Measurements from ENCODE around the gene HIF3A. TPM values are rescaled to one million over a fixed set of nuclear protein-coding genes. Genes with fewer than 3 reads are reported as not detected.

The HIF3A gene
- total RNA-seq, 5 donors from 2014 or later (not counting 1 experiment from before 2014, with no cell fraction given): 0.13 to 0.76 (median 0.26) TPM; not detected in 2

- no peak for ATAC-seq (replicated peaks in 1 of 4)
- Mint-ChIP-seq H3K27me3 (no peaks in the 10 kb centered on the region), H3K36me3 (peaks cover 20% of the 10 kb centered on the region), H3K27ac (no peak overlapping the region), H3K4me1 (peaks cover 30 to 49% (median 32%) of the 10 kb centered on the region in 3 donors), H3K9me3 (no peaks in the 10 kb centered on the region), H3K4me3 (no peak overlapping the region)
- H3K36me3 ChIP-seq (ENCODE audit: control insufficient read depth in 2 of 2, extremely low read depth in 1 of 2, insufficient read depth in 1 of 2, low read length in 1 of 2): peaks cover 0 to 41% of the 10 kb centered on the region in 2 donors
- peaks cover 2 to 28% of the 10 kb centered on the region in 2 experiments for H3K4me1 ChIP-seq (ENCODE audit: control insufficient read depth in 1 of 2, extremely low read depth in 1 of 2, insufficient read depth in 2 of 2, low read length in 2 of 2)
- no peak overlapping the region for H3K27ac ChIP-seq (ENCODE audit: low read length)
- H3K9me3 ChIP-seq: no peaks in the 10 kb centered on the region
- no peak overlapping the region for H3K4me3 ChIP-seq (ENCODE audit: control insufficient read depth in 1 of 2, extremely low read depth in 1 of 2, low read length in 1 of 2)
- POLR2A ChIA-PET: no interaction called here
- CTCF ChIA-PET: no interaction called here
- 100% methylated on average over 3 of the region's 5 CpGs for whole genome bisulfite sequencing (ENCODE audit: insufficient coverage)
- no peaks in the 10 kb centered on the region for H3K27me3 ChIP-seq (replicated peaks in 1 of 2; ENCODE audit: control insufficient read depth in 2 of 2, extremely low read depth in 1 of 2, insufficient read depth in 2 of 2, low read length in 1 of 2)
- no peak for DNase-seq
Measured at GRCh38 chr19:46367426-46367825, 70.6 kb downstream of the HIF3A start.

GRCh38 chr19:46368116-46368515 lies 71.3 kb downstream of the HIF3A start:
- 96% methylated on average over 6 of the region's 7 CpGs for WGBS (ENCODE audit: insufficient coverage)
- no peaks in the 10 kb centered on the region for H3K9me3 ChIP-seq
- peaks cover 0 to 47% of the 10 kb centered on the region in 2 donors for H3K36me3 ChIP-seq (ENCODE audit: control insufficient read depth in 2 of 2, extremely low read depth in 1 of 2, insufficient read depth in 1 of 2, low read length in 1 of 2)
- ATAC-seq (replicated peaks in 1 of 4): no peak
- ChIA-PET POLR2A (interaction anchor here (0.6 kb wide), 2 partner anchors 15 to 300 kb away, joined by 3 to 9 read pairs; no protein-coding TSS in a partner anchor), CTCF (no interaction called here)
- Mint-ChIP-seq H3K4me1 (peaks cover 31 to 49% (median 32%) of the 10 kb centered on the region in 3 donors), H3K27ac (no peak overlapping the region), H3K27me3 (no peaks in the 10 kb centered on the region), H3K36me3 (peaks cover 20% of the 10 kb centered on the region), H3K9me3 (no peaks in the 10 kb centered on the region), H3K4me3 (no peak overlapping the region)
- no peak overlapping the region for H3K4me3 ChIP-seq (ENCODE audit: control insufficient read depth in 1 of 2, extremely low read depth in 1 of 2, low read length in 1 of 2)
- no peaks in the 10 kb centered on the region for H3K27me3 ChIP-seq (replicated peaks in 1 of 2; ENCODE audit: control insufficient read depth in 2 of 2, extremely low read depth in 1 of 2, insufficient read depth in 2 of 2, low read length in 1 of 2)
- no peak for DNase-seq
- H3K27ac ChIP-seq (ENCODE audit: low read length): no peak overlapping the region
- H3K4me1 ChIP-seq (ENCODE audit: control insufficient read depth in 1 of 2, extremely low read depth in 1 of 2, insufficient read depth in 2 of 2, low read length in 2 of 2): peaks cover 2 to 30% of the 10 kb centered on the region in 2 experiments

GRCh38 chr19:46369817-46370216 lies 73.0 kb downstream of the HIF3A start:
- ChIA-PET CTCF (no interaction called here), POLR2A (interaction anchor here in 1 of 2 donors (0.6 kb wide), 1 partner anchor 15 kb away, joined by 7 read pairs; no protein-coding TSS in a partner anchor)
- Mint-ChIP-seq H3K27me3 (no peaks in the 10 kb centered on the region), H3K27ac (no peak overlapping the region), H3K4me1 (peaks cover 25 to 39% (median 26%) of the 10 kb centered on the region in 3 donors), H3K4me3 (no peak overlapping the region), H3K9me3 (no peaks in the 10 kb centered on the region), H3K36me3 (peaks cover 14% of the 10 kb centered on the region)
- Histone ChIP-seq H3K27me3 (replicated peaks in 1 of 2; ENCODE audit: control insufficient read depth in 2 of 2, extremely low read depth in 1 of 2, insufficient read depth in 2 of 2, low read length in 1 of 2) (no peaks in the 10 kb centered on the region), H3K9me3 (no peaks in the 10 kb centered on the region), H3K36me3 (ENCODE audit: control insufficient read depth in 2 of 2, extremely low read depth in 1 of 2, insufficient read depth in 1 of 2, low read length in 1 of 2) (peaks cover 0 to 40% of the 10 kb centered on the region in 2 donors), H3K27ac (ENCODE audit: low read length) (no peak overlapping the region), H3K4me1 (ENCODE audit: control insufficient read depth in 1 of 2, extremely low read depth in 1 of 2, insufficient read depth in 2 of 2, low read length in 2 of 2) (peaks cover 0 to 37% of the 10 kb centered on the region in 2 experiments), H3K4me3 (ENCODE audit: control insufficient read depth in 1 of 2, extremely low read depth in 1 of 2, low read length in 1 of 2) (no peak overlapping the region)
- no peak for ATAC-seq (replicated peaks in 1 of 4)
- 80% methylated on average over 1 of the region's 7 CpGs for WGBS (ENCODE audit: insufficient coverage)
- DNase-seq: no peak

GRCh38 chr19:46371371-46371901 lies 74.6 kb downstream of the HIF3A start:
- Mint-ChIP-seq H3K9me3 (no peaks in the 10 kb centered on the region), H3K27ac (peak overlapping the region in 1 of 2 donors; percentile 66), H3K27me3 (no peaks in the 10 kb centered on the region), H3K36me3 (peaks cover 17% of the 10 kb centered on the region), H3K4me3 (no peak overlapping the region), H3K4me1 (peaks cover 23 to 28% (median 25%) of the 10 kb centered on the region in 3 donors)
- H3K4me3 ChIP-seq (ENCODE audit: control insufficient read depth in 1 of 2, extremely low read depth in 1 of 2, low read length in 1 of 2): no peak overlapping the region
- H3K9me3 ChIP-seq: no peaks in the 10 kb centered on the region
- POLR2A ChIA-PET: no interaction called here
- CTCF ChIA-PET: interaction anchor here in 1 of 2 donors (0.6 kb wide), 1 partner anchor 23 kb away, joined by 6 read pairs; no protein-coding TSS in a partner anchor
- DNase-seq: peak in 3 of 35 experiments; percentile 14 to 17 (median 15)
- H3K27me3 ChIP-seq (replicated peaks in 1 of 2; ENCODE audit: control insufficient read depth in 2 of 2, extremely low read depth in 1 of 2, insufficient read depth in 2 of 2, low read length in 1 of 2): no peaks in the 10 kb centered on the region
- ATAC-seq (replicated peaks in 1 of 4): peak; percentile 34 to 75 (median 51)
- H3K36me3 ChIP-seq (ENCODE audit: control insufficient read depth in 2 of 2, extremely low read depth in 1 of 2, insufficient read depth in 1 of 2, low read length in 1 of 2): peaks cover 6 to 43% of the 10 kb centered on the region in 2 donors
- H3K4me1 ChIP-seq (ENCODE audit: control insufficient read depth in 1 of 2, extremely low read depth in 1 of 2, insufficient read depth in 2 of 2, low read length in 2 of 2): peaks cover 0 to 37% of the 10 kb centered on the region in 2 experiments
- no peak overlapping the region for H3K27ac ChIP-seq (ENCODE audit: low read length)
- WGBS (ENCODE audit: insufficient coverage): 36% methylated on average over 5 of the region's 10 CpGs

GRCh38 chr19:46372901-46373490 lies 76.2 kb downstream of the HIF3A start:
- Histone ChIP-seq H3K4me3 (ENCODE audit: control insufficient read depth in 1 of 2, extremely low read depth in 1 of 2, low read length in 1 of 2) (no peak overlapping the region), H3K4me1 (ENCODE audit: control insufficient read depth in 1 of 2, extremely low read depth in 1 of 2, insufficient read depth in 2 of 2, low read length in 2 of 2) (peaks cover 0 to 33% of the 10 kb centered on the region in 2 experiments), H3K9me3 (no peaks in the 10 kb centered on the region), H3K27me3 (replicated peaks in 1 of 2; ENCODE audit: control insufficient read depth in 2 of 2, extremely low read depth in 1 of 2, insufficient read depth in 2 of 2, low read length in 1 of 2) (no peaks in the 10 kb centered on the region), H3K36me3 (ENCODE audit: control insufficient read depth in 2 of 2, extremely low read depth in 1 of 2, insufficient read depth in 1 of 2, low read length in 1 of 2) (peaks cover 6 to 42% of the 10 kb centered on the region in 2 donors), H3K27ac (ENCODE audit: low read length) (no peak overlapping the region)
- Mint-ChIP-seq H3K27ac (no peak overlapping the region), H3K9me3 (no peaks in the 10 kb centered on the region), H3K4me3 (no peak overlapping the region), H3K36me3 (peaks cover 29% of the 10 kb centered on the region), H3K4me1 (peaks cover 23 to 25% (median 23%) of the 10 kb centered on the region in 3 donors), H3K27me3 (no peaks in the 10 kb centered on the region)
- ATAC-seq (replicated peaks in 1 of 4) (no peak), DNase-seq (no peak)
- 95% methylated on average over 9 of the region's 11 CpGs for WGBS (ENCODE audit: insufficient coverage)
- ChIA-PET POLR2A (no interaction called here), CTCF (interaction anchor here in 1 of 2 donors (0.6 kb wide), 1 partner anchor 29 kb away, joined by 8 read pairs; no protein-coding TSS in a partner anchor)

- POLR2A ChIA-PET: no interaction called here
- Histone ChIP-seq H3K4me1 (ENCODE audit: control insufficient read depth in 1 of 2, extremely low read depth in 1 of 2, insufficient read depth in 2 of 2, low read length in 2 of 2) (peaks cover 0 to 31% of the 10 kb centered on the region in 2 experiments), H3K27ac (ENCODE audit: low read length) (no peak overlapping the region), H3K36me3 (ENCODE audit: control insufficient read depth in 2 of 2, extremely low read depth in 1 of 2, insufficient read depth in 1 of 2, low read length in 1 of 2) (peaks cover 6 to 43% of the 10 kb centered on the region in 2 donors), H3K27me3 (replicated peaks in 1 of 2; ENCODE audit: control insufficient read depth in 2 of 2, extremely low read depth in 1 of 2, insufficient read depth in 2 of 2, low read length in 1 of 2) (no peaks in the 10 kb centered on the region), H3K4me3 (ENCODE audit: control insufficient read depth in 1 of 2, extremely low read depth in 1 of 2, low read length in 1 of 2) (no peak overlapping the region), H3K9me3 (no peaks in the 10 kb centered on the region)
- CTCF ChIA-PET: interaction anchor here in 1 of 2 donors (0.6 kb wide), 1 partner anchor 651 kb away, joined by 3 read pairs; no protein-coding TSS in a partner anchor
- Mint-ChIP-seq H3K9me3 (no peaks in the 10 kb centered on the region), H3K36me3 (peaks cover 29% of the 10 kb centered on the region), H3K27ac (no peak overlapping the region), H3K27me3 (no peaks in the 10 kb centered on the region), H3K4me3 (no peak overlapping the region), H3K4me1 (peaks cover 21 to 23% (median 23%) of the 10 kb centered on the region in 3 donors)
- ATAC-seq (replicated peaks in 1 of 4): no peak
- peak in 1 of 35 experiments; percentile 12 for DNase-seq
- 82% methylated on average over 7 of the region's 17 CpGs for WGBS (ENCODE audit: insufficient coverage)
Measured at GRCh38 chr19:46373491-46374359, 76.9 kb downstream of the HIF3A start.

All from T-cell (primary cell).